ENCODE measurements around the gene MRGPRG. TPM values are rescaled to one million over a fixed set of nuclear protein-coding genes. Genes with fewer than 3 reads are reported as not detected.

Gene MRGPRG
- total and polyA plus RNA-seq, 9 of the 15 experiments (the other 6 are each of a cell fraction or from before 2014, with no cell fraction given) = not detected

GRCh38 chr11:3186166-3186953 lies 32.3 kb downstream of the MRGPRG start:
- CTCF ChIA-PET (ENCODE audit: low intra/inter-chr PET ratio) = no interaction called here
- Histone ChIP-seq H4K20me1 (replicated peaks; ENCODE audit: control insufficient read depth, insufficient read depth, low read length) (no peaks in the 10 kb centered on the region), H3K36me3 (ENCODE audit: control insufficient read depth, insufficient read depth, low read length) (no peaks in the 10 kb centered on the region), H3K9me3 (replicated peaks; ENCODE audit: control insufficient read depth, insufficient read depth, low read depth, low read length) (peaks cover 2% of the 10 kb centered on the region; the same call in 1 of the 2 replicates), H3K27ac (ENCODE audit: extremely low read depth, low read depth, low read length) (no peak overlapping the region), H3K4me1 (replicated peaks in 1 of 2; ENCODE audit: control insufficient read depth in 2 of 2, insufficient read depth in 2 of 2, low read length in 2 of 2) (peaks cover 0 to 22% of the 10 kb centered on the region in 2 experiments; a peak in 3 of 5 replicates), H3K9me1 (ENCODE audit: control insufficient read depth, insufficient read depth, low read length) (no peaks in the 10 kb centered on the region), H3K79me2 (ENCODE audit: control insufficient read depth, insufficient read depth, low read length) (no peaks in the 10 kb centered on the region), H3K9ac (ENCODE audit: insufficient read depth in 1 of 2, low read depth in 2 of 2, low read length in 2 of 2) (no peak overlapping the region), H3K27me3 (ENCODE audit: control insufficient read depth in 2 of 2, insufficient read depth in 2 of 2, low read length in 2 of 2) (no peaks in the 10 kb centered on the region), H3K4me2 (ENCODE audit: insufficient read depth, low read length) (no peak overlapping the region), H3K4me3 (no peak overlapping the region), H2AFZ (ENCODE audit: low read depth, low read length) (no peak overlapping the region)
- no TSS peak for BruUV-seq (replicated peaks)
- ATAC-seq = no peak
- TF ChIP-seq RBM25 (IDR thresholded peaks at IDR 0.05; ENCODE audit: low read depth, low read length, severe bottlenecking) (peak; percentile 35), ZNF586 (CRISPR knock-in tag; conservative IDR thresholded peaks at IDR 0.05) (no peak), MAFF (IDR thresholded peaks at IDR 0.05; ENCODE audit: low read length) (no peak), ZNF146 (CRISPR knock-in tag; IDR thresholded peaks at IDR 0.05; ENCODE audit: unreplicated experiment) (peak; percentile 96)
- FAIRE-seq = no peak
- in situ Hi-C loops (cut with MboI) (no loop called here), intact Hi-C loops (cut with micrococcal nuclease) (no loop called here)
- no peak for DNase-seq (ENCODE audit: extremely low read depth in 1 of 4, low spot score in 3 of 4)
- POLR2A ChIA-PET = no interaction called here
- WGBS (ENCODE audit: insufficient coverage, low coverage, missing lambda C conversion rate) = 35% methylated on average over 11 of the region's 11 CpGs

Measured in K562 (cell line).